ENCODE data around the gene CLCN2.

DNA sequence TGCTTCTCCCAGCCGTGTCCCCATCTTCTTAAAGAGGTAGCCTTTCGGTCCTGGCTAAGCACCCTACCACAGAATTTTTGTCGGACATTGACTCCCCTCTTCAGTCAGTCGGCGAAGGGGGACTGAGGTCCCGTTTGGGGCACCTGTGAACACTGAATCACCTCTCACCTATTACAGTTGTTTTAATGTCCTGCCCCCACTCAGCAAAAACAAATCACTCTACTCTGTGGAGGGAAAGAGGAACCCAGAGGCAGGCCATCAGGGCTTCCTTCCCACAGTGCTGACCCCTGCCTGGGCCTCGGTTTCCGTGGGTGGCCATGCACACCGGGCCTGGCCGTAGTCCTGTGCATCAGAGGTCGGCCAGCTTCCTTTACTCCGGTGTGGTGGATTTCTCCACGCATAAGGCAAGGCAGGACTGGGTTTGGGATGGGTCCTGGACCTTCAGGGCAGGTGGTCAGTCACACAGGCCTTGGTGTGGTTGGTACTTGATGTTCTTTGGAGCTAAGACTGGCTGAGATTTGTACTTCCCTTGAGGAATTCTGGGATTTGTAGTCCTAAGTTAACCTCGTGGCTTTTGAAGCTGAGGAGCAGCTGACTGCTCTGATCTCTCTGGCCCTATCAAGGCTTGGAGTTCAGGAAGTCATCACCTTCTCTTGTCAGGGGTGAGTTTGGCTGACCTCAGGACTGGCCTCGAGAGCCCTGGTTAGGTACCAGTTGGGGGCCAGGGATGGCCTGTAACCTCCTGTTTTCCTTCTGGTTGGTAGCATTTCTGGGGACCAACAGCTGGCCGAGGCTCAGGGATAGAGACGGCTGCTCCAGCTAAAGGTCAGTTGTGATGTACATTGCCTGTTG, 24.6 kb downstream of the CLCN2 start:
- TF ChIP-seq CTCF (IDR thresholded peaks at IDR 0.05; ENCODE audit: low read depth, low read length) (no peak), MAX (IDR thresholded peaks at IDR 0.05; ENCODE audit: low read depth, low read length) (no peak), POLR2A (IDR thresholded peaks at IDR 0.05; ENCODE audit: extremely low read depth, insufficient read length) (no peak)

Measured in NB4 (cell line).